GM12872 (cell line): ENCODE measurements around the gene RARB.

Source experiments
- CTCF ChIP-seq: IDR thresholded peaks from 3 replicates; pipeline ENCODE4 v1.5.1; 2011; ENCODE audit warnings: low read depth, mild to moderate bottlenecking, low read length, moderate library complexity; ENCODE audit not compliant: insufficient read depth

The RARB gene

DNA sequence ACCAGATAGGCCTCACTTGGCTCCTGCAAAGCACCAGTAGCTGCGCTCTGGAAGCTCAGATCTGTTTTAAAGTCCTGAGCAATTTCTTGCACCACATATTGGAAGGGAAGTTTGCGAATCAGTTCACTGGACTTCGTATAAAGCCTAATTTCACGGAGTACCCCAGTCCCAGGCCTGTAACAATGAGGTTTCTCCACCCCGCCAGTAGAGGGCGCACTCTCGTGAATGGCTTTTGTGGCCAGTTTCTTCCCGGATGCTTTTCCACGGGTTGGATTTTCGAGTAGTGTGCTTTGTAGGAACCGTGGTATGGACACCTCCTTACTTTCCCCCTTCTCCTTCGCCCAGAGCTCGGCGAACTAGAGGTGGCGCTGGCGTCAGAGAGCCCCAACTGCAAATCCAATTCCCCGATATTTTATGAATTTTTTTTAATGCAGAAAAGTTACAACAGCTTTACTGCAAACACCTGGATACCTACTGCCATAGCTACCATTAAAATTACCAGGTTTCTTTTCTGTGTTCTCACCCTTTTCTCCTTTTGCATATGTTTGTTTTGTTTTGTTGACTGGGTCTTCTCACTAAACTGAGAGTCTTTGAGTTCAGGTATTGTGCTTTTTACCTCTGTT lies 13.3 kb downstream of the RARB start:
- TF ChIP-seq CTCF, result peak; percentile 84

- TF ChIP-seq CTCF, result no peak
These were observed 14.4 kb downstream of the RARB start for GRCh38 chr3:25442486-25442885.

GRCh38 chr3:25444273-25444672 lies 16.2 kb downstream of the RARB start:
- no peak for TF ChIP-seq CTCF

DNA sequence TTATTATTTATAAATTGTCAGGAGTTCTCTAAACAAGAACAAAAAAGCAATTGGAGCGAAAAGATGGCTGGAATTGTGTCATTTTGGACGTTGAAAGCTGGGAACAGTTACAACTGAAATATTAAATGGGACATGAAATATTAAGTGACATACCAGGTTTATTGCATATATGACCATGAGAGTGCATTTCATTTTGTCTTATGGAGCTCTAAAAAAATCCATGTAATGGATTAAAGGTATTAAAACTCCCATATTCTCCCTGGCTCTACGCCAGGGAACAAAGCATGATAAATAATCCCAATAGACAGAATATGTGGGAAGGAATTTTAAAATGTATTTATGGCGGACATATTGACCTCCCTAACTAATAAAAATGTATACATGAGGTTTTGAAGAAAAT lies 17.7 kb downstream of the RARB start:
- TF ChIP-seq CTCF, result no peak

DNA sequence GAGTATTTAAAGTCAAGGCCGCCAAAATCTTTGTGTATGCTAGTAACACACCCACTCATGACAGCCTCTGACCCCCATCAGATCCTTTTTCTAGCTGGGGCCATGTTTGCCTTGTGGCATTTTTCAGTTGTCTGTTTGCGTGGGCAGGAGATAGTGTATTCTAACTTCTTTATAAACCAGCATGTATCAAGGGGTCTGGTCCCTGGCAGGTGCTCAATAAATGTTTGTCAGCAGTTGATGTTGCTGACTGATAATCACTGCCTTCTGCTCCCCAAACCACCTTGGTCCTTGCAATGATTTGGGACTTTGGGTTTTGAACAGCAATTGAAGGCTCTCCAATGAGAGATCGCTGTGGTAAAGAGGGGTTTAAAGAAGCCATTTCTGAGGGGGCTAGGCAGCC lies 19.2 kb downstream of the RARB start:
- TF ChIP-seq CTCF, result no peak

- TF ChIP-seq CTCF, result no peak
These were observed 19.9 kb downstream of the RARB start for GRCh38 chr3:25447925-25448324.

DNA sequence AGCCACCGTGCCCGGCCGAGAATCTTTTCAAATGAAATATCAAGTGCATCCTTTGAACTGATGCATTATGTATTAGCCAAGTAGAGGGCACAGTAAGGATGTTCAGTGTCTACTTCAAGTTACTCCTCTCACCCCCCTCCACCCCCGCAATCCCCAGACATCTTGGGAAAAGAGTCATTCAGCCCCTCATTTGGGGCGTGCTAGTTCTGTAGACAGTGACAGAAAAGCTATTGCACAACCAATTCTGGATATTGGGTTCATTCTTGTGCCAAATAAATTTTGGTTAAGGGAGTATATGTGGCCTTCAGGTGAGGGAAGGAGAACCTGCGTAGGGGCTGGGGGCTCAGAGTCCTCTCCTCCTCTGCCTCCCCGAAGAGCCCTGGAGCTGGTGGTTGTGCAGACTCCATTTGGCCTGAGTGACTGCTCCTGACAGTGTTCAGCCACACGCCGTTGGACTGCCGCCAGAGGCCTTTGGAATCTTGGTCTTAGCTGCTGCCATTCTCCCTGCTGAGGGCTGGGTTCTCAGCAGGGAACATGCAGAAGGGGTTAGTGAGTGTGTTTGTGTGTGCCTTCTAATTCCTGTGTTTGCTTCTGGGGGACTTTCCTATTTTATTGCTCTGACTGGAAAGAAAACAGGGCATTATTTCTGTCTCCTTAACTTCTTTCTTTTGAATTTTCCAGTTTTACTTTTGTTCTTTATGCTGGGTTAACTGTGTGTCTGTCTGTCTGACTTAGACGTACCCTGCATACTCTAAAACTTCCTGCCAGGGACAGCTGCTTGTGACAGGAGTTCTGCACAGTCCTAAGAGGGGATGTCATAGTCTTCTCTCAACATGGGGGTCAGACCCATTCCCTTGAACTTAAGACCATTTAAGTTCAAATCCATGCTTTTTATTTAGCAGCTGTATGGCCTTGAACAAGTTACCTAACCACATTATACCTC lies 21.0 kb downstream of the RARB start:
- no peak for TF ChIP-seq CTCF
